WI38 (cell line): ENCODE data around the gene ATXN7.

Source experiments
- H3K4me3 ChIP-seq: 2 replicates; pipeline ENCODE4 v1.5.1; 2011; ENCODE audit warnings: low read depth, mild to moderate bottlenecking, control low read depth, low read length
- CTCF ChIP-seq: IDR thresholded peaks from 2 replicates; pipeline ENCODE4 v1.5.1; 2012; ENCODE audit warnings: low read depth, mild to moderate bottlenecking, control low read depth, low read length

Gene ATXN7

GRCh38 chr3:63945558-63946096, 82.0 kb downstream of the ATXN7 start:
- no peak for TF ChIP-seq CTCF
- H3K4me3 ChIP-seq: no peak overlapping the region

- no peak for TF ChIP-seq CTCF
- H3K4me3 ChIP-seq: no peak overlapping the region
Observed at GRCh38 chr3:63946753-63947152, 83.1 kb downstream of the ATXN7 start.

GRCh38 chr3:63947594-63947993, 83.9 kb downstream of the ATXN7 start:
- TF ChIP-seq CTCF: no peak
- H3K4me3 ChIP-seq: no peak overlapping the region

- H3K4me3 ChIP-seq: no peak overlapping the region
- no peak for TF ChIP-seq CTCF
Observed at GRCh38 chr3:63949005-63949404, 85.3 kb downstream of the ATXN7 start.

- no peak overlapping the region for H3K4me3 ChIP-seq
- no peak for TF ChIP-seq CTCF
Observed at GRCh38 chr3:63950698-63951097, 87.0 kb downstream of the ATXN7 start.

GRCh38 chr3:63951492-63952247, 88.0 kb downstream of the ATXN7 start:
- H3K4me3 ChIP-seq: no peak overlapping the region
- TF ChIP-seq CTCF: no peak

GRCh38 chr3:63952248-63952594, 88.6 kb downstream of the ATXN7 start:
- no peak overlapping the region for H3K4me3 ChIP-seq
- TF ChIP-seq CTCF: no peak
